Measurements from ENCODE around the gene ADAMTS1. TPM values are rescaled to one million over a fixed set of nuclear protein-coding genes. Genes with fewer than 3 reads are reported as not detected.
A peak's percentile ranks its signal among the peaks of the same experiment; 100 is the strongest.

Gene ADAMTS1
- total and polyA plus RNA-seq, 9 donors = 13.4 to 36.8 (median 17.4) TPM

GRCh38 chr21:26846036-26846931 is 1.1 kb upstream of the ADAMTS1 start:
- Histone ChIP-seq H3K9me3 (replicated peaks; ENCODE audit: control insufficient read depth, low read depth, low read length) (no peaks in the 10 kb centered on the region), H3K4me1 (ENCODE audit: control insufficient read depth, insufficient read depth, low read length) (peaks cover 15% of the 10 kb centered on the region), H3K27ac (ENCODE audit: low read length) (peak overlapping the region; percentile 98), H3K27me3 (ENCODE audit: control insufficient read depth, insufficient read depth, low read length) (no peaks in the 10 kb centered on the region), H3K36me3 (ENCODE audit: control insufficient read depth, insufficient read depth, low read length) (peaks cover 7% of the 10 kb centered on the region), H3K4me3 (ENCODE audit: low read length) (peak overlapping the region; percentile 94)
- DNase-seq = peak; percentile 96
- WGBS (ENCODE audit: insufficient coverage) = under 1% methylated on average over 27 of the region's 50 CpGs

DNA sequence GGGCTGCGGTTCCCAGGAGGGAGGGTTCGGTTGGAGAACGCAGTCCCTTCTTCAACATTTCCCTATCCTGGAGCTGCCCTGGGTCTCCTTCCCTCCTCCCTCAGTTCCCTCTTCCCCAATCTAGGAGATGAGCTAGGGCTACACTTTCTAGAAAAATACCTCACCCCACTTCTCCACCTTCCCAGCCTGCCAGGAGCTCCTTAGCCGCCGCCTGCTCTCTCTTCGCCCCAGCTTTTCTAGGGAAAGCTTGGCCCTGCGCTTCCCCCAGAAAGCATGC is 488 bp upstream of the ADAMTS1 start:
- no peak for DNase-seq
- H3K4me3 ChIP-seq (ENCODE audit: low read length) = peak overlapping the region; percentile 94
- no peaks in the 10 kb centered on the region for H3K27me3 ChIP-seq (ENCODE audit: control insufficient read depth, insufficient read depth, low read length)
- no peaks in the 10 kb centered on the region for H3K9me3 ChIP-seq (replicated peaks; ENCODE audit: control insufficient read depth, low read depth, low read length)
- peaks cover 10% of the 10 kb centered on the region for H3K36me3 ChIP-seq (ENCODE audit: control insufficient read depth, insufficient read depth, low read length)
- peaks cover 17% of the 10 kb centered on the region for H3K4me1 ChIP-seq (ENCODE audit: control insufficient read depth, insufficient read depth, low read length)
- peak overlapping the region; percentile 98 for H3K27ac ChIP-seq (ENCODE audit: low read length)
- WGBS (ENCODE audit: insufficient coverage) = 4% methylated on average over 5 of the region's 7 CpGs

GRCh38 chr21:26844258-26845065 is 747 bp downstream of the ADAMTS1 start:
- Histone ChIP-seq H3K36me3 (ENCODE audit: control insufficient read depth, insufficient read depth, low read length) (peaks cover 23% of the 10 kb centered on the region), H3K4me3 (ENCODE audit: low read length) (peak overlapping the region; percentile 94), H3K9me3 (replicated peaks; ENCODE audit: control insufficient read depth, low read depth, low read length) (no peaks in the 10 kb centered on the region), H3K27ac (ENCODE audit: low read length) (peak overlapping the region; percentile 98), H3K4me1 (ENCODE audit: control insufficient read depth, insufficient read depth, low read length) (peaks cover 19% of the 10 kb centered on the region), H3K27me3 (ENCODE audit: control insufficient read depth, insufficient read depth, low read length) (no peaks in the 10 kb centered on the region)
- peak; percentile 82 for DNase-seq
- under 1% methylated on average over 94 of the region's 96 CpGs for WGBS (ENCODE audit: insufficient coverage)

GRCh38 chr21:26843933-26844257 is 1.3 kb downstream of the ADAMTS1 start:
- Histone ChIP-seq H3K4me3 (ENCODE audit: low read length) (peak overlapping the region; percentile 94), H3K27me3 (ENCODE audit: control insufficient read depth, insufficient read depth, low read length) (no peaks in the 10 kb centered on the region), H3K4me1 (ENCODE audit: control insufficient read depth, insufficient read depth, low read length) (peaks cover 19% of the 10 kb centered on the region), H3K27ac (ENCODE audit: low read length) (peak overlapping the region; percentile 98), H3K36me3 (ENCODE audit: control insufficient read depth, insufficient read depth, low read length) (peaks cover 27% of the 10 kb centered on the region), H3K9me3 (replicated peaks; ENCODE audit: control insufficient read depth, low read depth, low read length) (no peaks in the 10 kb centered on the region)
- DNase-seq = no peak
- WGBS (ENCODE audit: insufficient coverage) = 0% methylated on average over 3 of the region's 11 CpGs

GRCh38 chr21:26842974-26843932 is 2.0 kb downstream of the ADAMTS1 start:
- Histone ChIP-seq H3K9me3 (replicated peaks; ENCODE audit: control insufficient read depth, low read depth, low read length) (no peaks in the 10 kb centered on the region), H3K27me3 (ENCODE audit: control insufficient read depth, insufficient read depth, low read length) (no peaks in the 10 kb centered on the region), H3K4me1 (ENCODE audit: control insufficient read depth, insufficient read depth, low read length) (peaks cover 19% of the 10 kb centered on the region), H3K36me3 (ENCODE audit: control insufficient read depth, insufficient read depth, low read length) (peaks cover 27% of the 10 kb centered on the region), H3K27ac (ENCODE audit: low read length) (peak overlapping the region; percentile 98), H3K4me3 (ENCODE audit: low read length) (peak overlapping the region; percentile 94)
- 5% methylated on average over 23 of the region's 35 CpGs for WGBS (ENCODE audit: insufficient coverage)
- DNase-seq = peak; percentile 99

DNA sequence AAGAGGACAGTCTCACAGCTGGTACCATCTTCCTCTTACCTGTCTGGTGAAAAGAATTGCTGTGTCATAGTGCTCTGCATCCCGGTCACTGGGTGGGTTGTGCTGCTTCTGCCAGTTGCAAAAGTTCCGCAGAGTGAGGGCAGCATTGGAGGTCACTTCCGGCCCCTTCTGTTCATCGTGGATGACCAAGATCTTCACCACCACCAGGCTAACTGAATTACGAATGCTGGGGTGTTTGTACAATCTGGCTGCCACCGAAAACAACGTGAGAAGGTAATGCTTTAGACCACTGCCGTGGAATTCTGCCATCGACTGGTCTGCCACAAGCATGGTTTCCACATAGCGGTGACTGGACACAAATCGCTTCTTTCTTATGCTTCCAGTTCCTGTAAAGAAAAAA is 2.9 kb downstream of the ADAMTS1 start:
- peaks cover 17% of the 10 kb centered on the region for H3K4me1 ChIP-seq (ENCODE audit: control insufficient read depth, insufficient read depth, low read length)
- H3K27ac ChIP-seq (ENCODE audit: low read length) = peak overlapping the region; percentile 98
- DNase-seq = peak; percentile 51
- no peak overlapping the region for H3K4me3 ChIP-seq (ENCODE audit: low read length)
- H3K27me3 ChIP-seq (ENCODE audit: control insufficient read depth, insufficient read depth, low read length) = no peaks in the 10 kb centered on the region
- H3K36me3 ChIP-seq (ENCODE audit: control insufficient read depth, insufficient read depth, low read length) = peaks cover 35% of the 10 kb centered on the region
- WGBS (ENCODE audit: insufficient coverage) = 66% methylated on average over 9 of the region's 11 CpGs
- no peaks in the 10 kb centered on the region for H3K9me3 ChIP-seq (replicated peaks; ENCODE audit: control insufficient read depth, low read depth, low read length)

GRCh38 chr21:26840912-26841311 is 4.3 kb downstream of the ADAMTS1 start:
- no peaks in the 10 kb centered on the region for H3K27me3 ChIP-seq (ENCODE audit: control insufficient read depth, insufficient read depth, low read length)
- peak; percentile 62 for DNase-seq
- H3K4me1 ChIP-seq (ENCODE audit: control insufficient read depth, insufficient read depth, low read length) = peaks cover 16% of the 10 kb centered on the region
- H3K4me3 ChIP-seq (ENCODE audit: low read length) = no peak overlapping the region
- peaks cover 39% of the 10 kb centered on the region for H3K36me3 ChIP-seq (ENCODE audit: control insufficient read depth, insufficient read depth, low read length)
- 84% methylated on average over 2 of the region's 7 CpGs for WGBS (ENCODE audit: insufficient coverage)
- H3K27ac ChIP-seq (ENCODE audit: low read length) = no peak overlapping the region
- H3K9me3 ChIP-seq (replicated peaks; ENCODE audit: control insufficient read depth, low read depth, low read length) = no peaks in the 10 kb centered on the region

DNA sequence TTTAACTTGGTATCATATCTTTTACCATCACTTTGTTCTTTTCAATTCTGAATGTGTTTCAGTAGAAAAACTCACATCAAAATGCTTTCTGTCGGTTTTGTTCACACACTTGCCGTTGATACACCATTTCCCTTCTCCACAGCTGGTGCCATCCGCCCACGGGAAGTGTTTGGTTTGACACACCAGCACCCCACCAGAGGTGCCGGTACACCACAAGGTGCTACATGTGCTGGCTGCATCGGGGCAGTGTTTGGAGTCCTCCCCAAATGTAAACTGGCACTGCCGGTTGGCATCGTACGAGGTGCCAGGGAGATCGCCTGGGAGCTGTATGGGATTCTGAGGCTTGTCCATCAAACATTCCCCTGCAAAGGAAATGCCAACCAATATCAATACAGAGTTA is 5.0 kb downstream of the ADAMTS1 start:
- no peaks in the 10 kb centered on the region for H3K9me3 ChIP-seq (replicated peaks; ENCODE audit: control insufficient read depth, low read depth, low read length)
- no peak for DNase-seq
- no peaks in the 10 kb centered on the region for H3K27me3 ChIP-seq (ENCODE audit: control insufficient read depth, insufficient read depth, low read length)
- H3K27ac ChIP-seq (ENCODE audit: low read length) = no peak overlapping the region
- peaks cover 39% of the 10 kb centered on the region for H3K36me3 ChIP-seq (ENCODE audit: control insufficient read depth, insufficient read depth, low read length)
- peaks cover 12% of the 10 kb centered on the region for H3K4me1 ChIP-seq (ENCODE audit: control insufficient read depth, insufficient read depth, low read length)
- no peak overlapping the region for H3K4me3 ChIP-seq (ENCODE audit: low read length)
- 73% methylated on average over 5 of the region's 10 CpGs for WGBS (ENCODE audit: insufficient coverage)

DNA sequence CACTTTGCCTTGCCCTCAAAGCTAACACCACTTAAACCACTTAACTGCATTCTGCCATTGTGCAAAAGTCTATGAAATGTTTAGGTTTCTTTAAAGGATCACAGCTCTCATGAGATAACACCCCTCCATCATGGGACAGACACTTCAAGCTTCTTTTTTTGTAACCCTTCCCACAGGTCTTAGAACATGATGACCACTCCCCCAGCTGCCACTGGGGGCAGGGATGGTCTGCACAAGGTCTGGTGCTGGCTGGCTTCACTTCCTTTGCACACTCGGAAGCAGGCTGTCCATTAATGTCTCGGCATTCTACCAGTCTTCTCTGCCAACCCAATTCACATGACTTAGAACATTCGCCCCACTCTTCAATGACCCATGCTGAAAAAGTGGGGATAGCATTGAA is 7.7 kb downstream of the ADAMTS1 start:
- Histone ChIP-seq H3K4me3 (ENCODE audit: low read length) (no peak overlapping the region), H3K4me1 (ENCODE audit: control insufficient read depth, insufficient read depth, low read length) (peaks cover 9% of the 10 kb centered on the region), H3K27me3 (ENCODE audit: control insufficient read depth, insufficient read depth, low read length) (no peaks in the 10 kb centered on the region), H3K27ac (ENCODE audit: low read length) (no peak overlapping the region), H3K9me3 (replicated peaks; ENCODE audit: control insufficient read depth, low read depth, low read length) (no peaks in the 10 kb centered on the region), H3K36me3 (ENCODE audit: control insufficient read depth, insufficient read depth, low read length) (peaks cover 39% of the 10 kb centered on the region)
- WGBS (ENCODE audit: insufficient coverage) = 90% methylated on average over 2 of the region's 3 CpGs
- DNase-seq = no peak

All from muscle of leg (tissue), 11 donors.